ENCODE measurements around the gene CASZ1. TPM values are rescaled to one million over a fixed set of nuclear protein-coding genes. Genes with fewer than 3 reads are reported as not detected.

Gene CASZ1, protein sequence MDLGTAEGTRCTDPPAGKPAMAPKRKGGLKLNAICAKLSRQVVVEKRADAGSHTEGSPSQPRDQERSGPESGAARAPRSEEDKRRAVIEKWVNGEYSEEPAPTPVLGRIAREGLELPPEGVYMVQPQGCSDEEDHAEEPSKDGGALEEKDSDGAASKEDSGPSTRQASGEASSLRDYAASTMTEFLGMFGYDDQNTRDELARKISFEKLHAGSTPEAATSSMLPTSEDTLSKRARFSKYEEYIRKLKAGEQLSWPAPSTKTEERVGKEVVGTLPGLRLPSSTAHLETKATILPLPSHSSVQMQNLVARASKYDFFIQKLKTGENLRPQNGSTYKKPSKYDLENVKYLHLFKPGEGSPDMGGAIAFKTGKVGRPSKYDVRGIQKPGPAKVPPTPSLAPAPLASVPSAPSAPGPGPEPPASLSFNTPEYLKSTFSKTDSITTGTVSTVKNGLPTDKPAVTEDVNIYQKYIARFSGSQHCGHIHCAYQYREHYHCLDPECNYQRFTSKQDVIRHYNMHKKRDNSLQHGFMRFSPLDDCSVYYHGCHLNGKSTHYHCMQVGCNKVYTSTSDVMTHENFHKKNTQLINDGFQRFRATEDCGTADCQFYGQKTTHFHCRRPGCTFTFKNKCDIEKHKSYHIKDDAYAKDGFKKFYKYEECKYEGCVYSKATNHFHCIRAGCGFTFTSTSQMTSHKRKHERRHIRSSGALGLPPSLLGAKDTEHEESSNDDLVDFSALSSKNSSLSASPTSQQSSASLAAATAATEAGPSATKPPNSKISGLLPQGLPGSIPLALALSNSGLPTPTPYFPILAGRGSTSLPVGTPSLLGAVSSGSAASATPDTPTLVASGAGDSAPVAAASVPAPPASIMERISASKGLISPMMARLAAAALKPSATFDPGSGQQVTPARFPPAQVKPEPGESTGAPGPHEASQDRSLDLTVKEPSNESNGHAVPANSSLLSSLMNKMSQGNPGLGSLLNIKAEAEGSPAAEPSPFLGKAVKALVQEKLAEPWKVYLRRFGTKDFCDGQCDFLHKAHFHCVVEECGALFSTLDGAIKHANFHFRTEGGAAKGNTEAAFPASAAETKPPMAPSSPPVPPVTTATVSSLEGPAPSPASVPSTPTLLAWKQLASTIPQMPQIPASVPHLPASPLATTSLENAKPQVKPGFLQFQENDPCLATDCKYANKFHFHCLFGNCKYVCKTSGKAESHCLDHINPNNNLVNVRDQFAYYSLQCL (N-terminal part only)
- 10 to 100 TPM in 3 of 4 donors, 1 to 10 TPM in 1; 5.2 to 38.5 (median 18.7) TPM for total RNA-seq

DNA sequence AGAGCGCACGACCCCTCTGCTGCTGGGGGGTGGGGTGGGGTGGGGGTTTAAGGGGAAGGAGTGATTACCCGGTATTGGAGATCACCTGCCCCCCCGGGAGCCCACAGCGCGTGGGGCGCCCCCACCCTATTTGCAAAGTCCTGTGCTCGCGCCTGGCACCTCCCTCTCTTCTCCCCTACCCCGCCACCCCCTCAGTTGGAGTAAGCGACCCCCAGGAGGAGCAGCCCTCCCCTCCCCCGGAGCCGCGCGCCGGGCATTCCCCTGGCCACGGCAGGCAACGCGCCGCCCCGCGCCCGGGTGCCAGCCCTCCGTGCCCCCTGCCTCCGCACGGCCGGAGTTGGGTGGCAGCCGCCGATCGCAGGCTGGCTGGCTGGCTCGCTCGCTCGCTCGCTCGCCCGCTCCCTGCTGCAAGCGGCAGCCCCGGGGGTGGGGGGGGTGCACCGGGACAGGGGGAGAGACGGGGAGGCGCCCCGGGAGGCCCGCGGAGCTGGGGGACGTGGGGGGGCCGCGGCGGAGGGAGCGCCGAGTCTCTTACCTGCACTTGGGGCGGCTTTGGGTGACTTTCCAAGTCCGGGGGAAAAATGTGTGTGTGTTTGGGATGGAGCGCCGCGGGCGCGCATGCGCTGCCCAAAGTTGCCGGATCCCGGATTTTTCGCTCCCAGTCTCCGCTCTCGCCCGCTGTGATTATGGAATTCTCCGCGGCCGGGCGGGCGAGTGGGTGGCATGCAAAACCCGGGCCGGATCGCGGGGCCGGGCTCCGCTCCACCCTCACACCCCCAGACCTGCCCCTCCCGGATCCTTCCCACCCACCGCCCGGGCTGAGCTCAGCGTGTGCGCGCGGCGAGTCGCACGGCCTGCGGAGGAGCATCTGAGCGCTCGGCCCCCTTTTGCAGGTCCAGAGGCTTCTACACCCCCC, at the start of gene CASZ1:
TSS of gene CASZ1 (minus strand) at position 618 of the 916 bp plus-strand sequence. CDS start 102,757 bp downstream, outside the sequence.
- H3K27me3 ChIP-seq: no peaks in the 10 kb centered on the region
- H3K36me3 ChIP-seq: no peaks in the 10 kb centered on the region
- no peaks in the 10 kb centered on the region for H3K9me3 ChIP-seq
- peak within 1 kb of the TSS; percentile 16 to 55 (median 47) for H3K4me3 ChIP-seq (replicated peaks in 1 of 3)
- WGBS, 2 donors: 1 to 6% methylated on average over 15 to 22 of the region's 88 CpGs
- peaks cover 0 to 22% of the 10 kb centered on the region in 2 donors for H3K4me1 ChIP-seq
- peak in 1 of 2 donors; percentile 56 for TF ChIP-seq POLR2A (IDR thresholded peaks at IDR 0.05)
- TF ChIP-seq, protein P1, sequence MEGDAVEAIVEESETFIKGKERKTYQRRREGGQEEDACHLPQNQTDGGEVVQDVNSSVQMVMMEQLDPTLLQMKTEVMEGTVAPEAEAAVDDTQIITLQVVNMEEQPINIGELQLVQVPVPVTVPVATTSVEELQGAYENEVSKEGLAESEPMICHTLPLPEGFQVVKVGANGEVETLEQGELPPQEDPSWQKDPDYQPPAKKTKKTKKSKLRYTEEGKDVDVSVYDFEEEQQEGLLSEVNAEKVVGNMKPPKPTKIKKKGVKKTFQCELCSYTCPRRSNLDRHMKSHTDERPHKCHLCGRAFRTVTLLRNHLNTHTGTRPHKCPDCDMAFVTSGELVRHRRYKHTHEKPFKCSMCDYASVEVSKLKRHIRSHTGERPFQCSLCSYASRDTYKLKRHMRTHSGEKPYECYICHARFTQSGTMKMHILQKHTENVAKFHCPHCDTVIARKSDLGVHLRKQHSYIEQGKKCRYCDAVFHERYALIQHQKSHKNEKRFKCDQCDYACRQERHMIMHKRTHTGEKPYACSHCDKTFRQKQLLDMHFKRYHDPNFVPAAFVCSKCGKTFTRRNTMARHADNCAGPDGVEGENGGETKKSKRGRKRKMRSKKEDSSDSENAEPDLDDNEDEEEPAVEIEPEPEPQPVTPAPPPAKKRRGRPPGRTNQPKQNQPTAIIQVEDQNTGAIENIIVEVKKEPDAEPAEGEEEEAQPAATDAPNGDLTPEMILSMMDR (IDR thresholded peaks at IDR 0.05): peak in 1 of 6 experiments; percentile 30
- DNase-seq: peak; percentile 83 to 86
- peak within 1 kb of the TSS in 1 of 3 donors; percentile 22 for H3K27ac ChIP-seq
- intact Hi-C loops (cut with DNase I): loop anchor here (5.0 kb wide), 1 partner anchor 104 kb away; no protein-coding TSS in a partner anchor

- H3K27ac ChIP-seq: no peak overlapping the region
- no peaks in the 10 kb centered on the region for H3K27me3 ChIP-seq
- intact Hi-C loops (cut with DNase I): no loop called here
- no peak overlapping the region for H3K4me3 ChIP-seq (replicated peaks in 1 of 3)
- 87 to 88% methylated on average over 2 of the region's 2 CpGs for WGBS, 2 donors
- TF ChIP-seq POLR2A (IDR thresholded peaks at IDR 0.05): no peak
- TF ChIP-seq, protein P1 (IDR thresholded peaks at IDR 0.05): no peak
- H3K4me1 ChIP-seq: no peaks in the 10 kb centered on the region
- H3K9me3 ChIP-seq: no peaks in the 10 kb centered on the region
- DNase-seq: no peak
- no peaks in the 10 kb centered on the region for H3K36me3 ChIP-seq
Measured at GRCh38 chr1:10843697-10844096, 47.3 kb upstream of the CASZ1 start.

GRCh38 chr1:10841118-10841517, 44.7 kb upstream of the CASZ1 start:
- Histone ChIP-seq H3K9me3 (no peaks in the 10 kb centered on the region), H3K4me1 (no peaks in the 10 kb centered on the region), H3K27ac (no peak overlapping the region), H3K4me3 (replicated peaks in 1 of 3) (no peak overlapping the region), H3K36me3 (no peaks in the 10 kb centered on the region), H3K27me3 (no peaks in the 10 kb centered on the region)
- no peak for DNase-seq
- 83 to 88% methylated on average over 13 of the region's 13 CpGs for WGBS, 2 donors
- TF ChIP-seq POLR2A (IDR thresholded peaks at IDR 0.05): no peak
- TF ChIP-seq, protein P1 (IDR thresholded peaks at IDR 0.05): no peak
- intact Hi-C loops (cut with DNase I): no loop called here

DNA sequence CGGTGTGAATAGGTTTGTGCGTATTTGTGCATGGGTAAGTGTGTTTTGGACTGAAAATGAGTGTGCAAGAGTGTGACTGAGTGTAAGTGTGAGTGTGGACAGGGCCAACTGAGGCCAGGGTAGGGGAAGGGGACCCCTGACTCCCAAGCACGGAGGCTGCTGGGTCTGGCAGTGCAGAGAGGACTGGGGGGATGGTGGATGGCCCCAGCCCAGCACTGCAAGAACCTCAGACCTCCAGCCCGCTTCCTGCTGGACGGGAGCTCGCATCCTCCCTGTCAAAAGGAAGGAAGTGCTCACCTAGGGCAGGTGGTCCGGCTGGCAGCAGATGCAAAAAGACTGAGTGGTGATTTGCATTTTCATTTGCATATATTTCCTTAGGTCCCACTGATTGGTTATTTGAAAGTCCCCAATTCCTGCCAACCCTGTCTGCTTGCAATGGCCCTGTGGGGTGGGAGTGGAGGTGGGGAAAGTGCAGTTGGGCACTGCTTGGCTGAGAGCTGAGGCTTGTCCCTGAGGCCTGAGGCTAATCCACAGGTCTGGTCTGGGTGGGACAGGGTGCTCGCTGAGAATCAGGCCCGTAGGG, 42.8 kb upstream of the CASZ1 start:
- intact Hi-C loops (cut with DNase I): no loop called here
- TF ChIP-seq, protein P1 (IDR thresholded peaks at IDR 0.05): no peak
- TF ChIP-seq POLR2A (IDR thresholded peaks at IDR 0.05): no peak
- no peak for DNase-seq
- no peaks in the 10 kb centered on the region for H3K27me3 ChIP-seq
- 76 to 78% methylated on average over 7 to 9 of the region's 9 CpGs for WGBS, 2 donors
- H3K36me3 ChIP-seq: no peaks in the 10 kb centered on the region
- no peak overlapping the region for H3K4me3 ChIP-seq (replicated peaks in 1 of 3)
- H3K9me3 ChIP-seq: no peaks in the 10 kb centered on the region
- peaks cover 0 to 7% of the 10 kb centered on the region in 2 donors for H3K4me1 ChIP-seq
- H3K27ac ChIP-seq: no peak overlapping the region

All from thyroid gland (tissue), 4 donors.